ENCODE results near the gene AKT3.

AKT3 gene

DNA sequence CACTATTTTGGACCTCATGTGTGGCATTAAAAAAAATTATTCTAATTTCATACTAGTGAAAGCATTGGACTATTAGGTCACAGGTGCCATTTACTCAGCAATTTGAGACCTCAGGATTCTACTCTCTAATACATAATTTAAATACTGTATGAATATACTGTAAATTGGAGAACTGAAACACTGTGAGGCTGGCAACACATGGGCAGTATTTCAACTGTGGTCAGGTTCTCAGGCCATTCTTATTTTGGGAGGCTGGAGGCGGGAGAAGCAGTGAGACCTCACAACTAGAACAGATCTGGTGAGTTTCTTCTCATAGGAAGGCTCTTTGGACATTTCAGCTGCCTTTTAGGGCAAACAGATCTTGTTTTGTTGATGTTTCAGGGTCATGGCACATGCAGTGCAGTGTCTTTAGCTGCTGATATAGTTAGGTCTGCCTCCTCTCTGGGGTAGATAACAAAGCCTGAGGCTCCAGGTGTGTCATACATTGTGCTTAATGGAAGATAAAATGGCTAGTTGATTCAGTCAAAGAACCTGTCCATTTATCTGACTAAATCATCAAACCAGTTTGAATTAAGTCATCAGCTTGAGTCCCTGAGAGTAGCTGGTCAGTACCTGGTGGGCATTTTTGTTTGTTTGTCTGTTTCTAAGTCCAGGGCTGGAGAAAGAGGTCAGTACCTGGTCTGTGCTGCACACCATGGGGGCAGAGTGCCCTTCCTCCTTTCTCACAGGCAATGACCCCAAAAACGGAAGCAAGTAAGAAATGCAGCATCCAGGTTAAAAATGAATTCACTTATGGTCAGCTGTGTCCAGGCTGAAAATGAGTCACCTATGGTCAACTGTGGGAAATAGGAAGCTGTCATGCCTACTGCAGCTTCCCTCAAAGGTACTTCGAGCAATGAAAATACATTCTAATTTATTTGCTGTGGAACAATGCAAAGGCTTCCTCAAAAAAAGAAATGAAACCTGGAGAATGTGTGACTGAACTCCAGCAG lies 378.0 kb downstream of the AKT3 start:
- H3K4me3 ChIP-seq (replicated peaks; ENCODE audit: low read depth, low read length), result no peak overlapping the region
- peak; percentile 28 for DNase-seq (ENCODE audit: low read depth)
- TF ChIP-seq, protein P1, sequence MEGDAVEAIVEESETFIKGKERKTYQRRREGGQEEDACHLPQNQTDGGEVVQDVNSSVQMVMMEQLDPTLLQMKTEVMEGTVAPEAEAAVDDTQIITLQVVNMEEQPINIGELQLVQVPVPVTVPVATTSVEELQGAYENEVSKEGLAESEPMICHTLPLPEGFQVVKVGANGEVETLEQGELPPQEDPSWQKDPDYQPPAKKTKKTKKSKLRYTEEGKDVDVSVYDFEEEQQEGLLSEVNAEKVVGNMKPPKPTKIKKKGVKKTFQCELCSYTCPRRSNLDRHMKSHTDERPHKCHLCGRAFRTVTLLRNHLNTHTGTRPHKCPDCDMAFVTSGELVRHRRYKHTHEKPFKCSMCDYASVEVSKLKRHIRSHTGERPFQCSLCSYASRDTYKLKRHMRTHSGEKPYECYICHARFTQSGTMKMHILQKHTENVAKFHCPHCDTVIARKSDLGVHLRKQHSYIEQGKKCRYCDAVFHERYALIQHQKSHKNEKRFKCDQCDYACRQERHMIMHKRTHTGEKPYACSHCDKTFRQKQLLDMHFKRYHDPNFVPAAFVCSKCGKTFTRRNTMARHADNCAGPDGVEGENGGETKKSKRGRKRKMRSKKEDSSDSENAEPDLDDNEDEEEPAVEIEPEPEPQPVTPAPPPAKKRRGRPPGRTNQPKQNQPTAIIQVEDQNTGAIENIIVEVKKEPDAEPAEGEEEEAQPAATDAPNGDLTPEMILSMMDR (IDR thresholded peaks at IDR 0.05; ENCODE audit: low read length, missing control alignments), result no peak

DNA sequence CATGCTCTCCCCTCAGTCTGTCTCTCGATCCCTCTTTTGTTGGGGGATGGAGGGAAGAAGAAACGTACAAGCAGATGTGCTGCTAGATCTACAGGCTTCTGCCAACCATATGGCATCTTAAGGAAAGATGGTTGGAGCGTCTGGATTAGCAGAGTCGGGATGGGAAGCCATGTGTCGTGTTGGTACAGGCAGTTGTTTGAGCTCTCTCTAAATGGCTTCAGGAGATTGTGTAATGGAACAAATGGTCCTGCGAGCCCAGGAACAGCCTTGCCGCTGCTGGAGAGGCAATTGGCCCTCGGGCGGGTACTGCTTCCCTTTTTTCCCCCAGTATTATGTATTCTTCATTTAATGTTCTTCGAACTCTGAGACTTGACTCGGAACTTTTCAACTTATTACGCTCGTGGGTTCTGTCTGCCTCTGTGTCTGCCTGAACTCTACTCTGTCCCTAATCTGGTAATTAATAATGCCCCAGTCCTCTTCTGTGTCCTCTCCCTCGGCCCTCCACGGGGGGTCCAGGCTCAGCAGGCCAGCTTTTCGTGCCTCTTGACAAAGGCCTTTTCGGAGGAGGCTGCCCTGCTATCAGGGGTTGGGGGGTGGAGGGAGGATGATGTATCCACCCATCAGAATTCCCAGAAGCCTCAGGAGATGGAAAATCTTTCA lies 378.9 kb downstream of the AKT3 start:
- TF ChIP-seq, protein P1 (IDR thresholded peaks at IDR 0.05; ENCODE audit: low read length, missing control alignments), result no peak
- H3K4me3 ChIP-seq (replicated peaks; ENCODE audit: low read depth, low read length), result no peak overlapping the region

DNA sequence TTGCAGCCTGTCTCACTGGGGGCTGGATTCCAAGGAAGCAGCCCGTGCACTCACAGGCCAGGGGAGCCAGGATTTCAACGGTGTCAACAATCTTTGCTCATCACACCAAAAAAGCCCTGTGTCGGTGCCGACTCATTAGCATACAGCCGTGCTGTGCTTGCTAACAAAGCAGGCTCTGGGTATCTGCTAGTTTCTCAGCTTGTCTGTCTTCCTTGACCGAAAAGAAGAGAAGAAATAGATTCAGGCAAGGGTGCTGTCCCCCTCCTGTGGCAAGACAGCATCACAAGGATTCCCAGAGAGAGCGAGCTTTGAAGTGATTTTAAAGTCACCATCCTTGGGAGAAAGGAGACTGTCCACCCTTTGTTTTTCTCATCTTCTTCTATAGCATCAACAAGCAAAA lies 379.5 kb downstream of the AKT3 start:
- TF ChIP-seq, protein P1 (IDR thresholded peaks at IDR 0.05; ENCODE audit: low read length, missing control alignments), result no peak
- no peak for DNase-seq (ENCODE audit: low read depth)
- H3K4me3 ChIP-seq (replicated peaks; ENCODE audit: low read depth, low read length), result no peak overlapping the region

More for the DNA sequence above, 378.9 kb downstream of the AKT3 start:
- no peak for DNase-seq (ENCODE audit: low read depth)

DNA sequence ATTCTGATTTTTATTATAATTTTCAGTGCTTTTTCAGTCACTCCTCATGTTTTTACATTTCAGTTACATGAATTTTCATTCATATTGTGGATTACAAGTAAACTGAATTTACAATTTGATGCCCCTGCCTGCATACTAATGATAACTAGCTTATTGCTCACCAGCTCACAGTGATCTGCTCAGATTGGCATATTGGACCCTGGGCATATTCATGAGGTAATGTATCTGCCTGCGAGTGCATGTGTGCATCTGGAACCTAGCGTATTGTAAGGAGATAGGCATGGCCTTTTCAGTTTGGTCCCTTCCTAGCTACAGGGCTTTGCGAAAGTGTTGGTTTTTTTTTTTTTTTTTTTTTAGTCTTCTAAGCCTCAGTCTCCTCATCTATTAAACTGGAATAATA lies 380.5 kb downstream of the AKT3 start:
- no peak overlapping the region for H3K4me3 ChIP-seq (replicated peaks; ENCODE audit: low read depth, low read length)
- TF ChIP-seq, protein P1 (IDR thresholded peaks at IDR 0.05; ENCODE audit: low read length, missing control alignments), result no peak
- no peak for DNase-seq (ENCODE audit: low read depth)

DNA sequence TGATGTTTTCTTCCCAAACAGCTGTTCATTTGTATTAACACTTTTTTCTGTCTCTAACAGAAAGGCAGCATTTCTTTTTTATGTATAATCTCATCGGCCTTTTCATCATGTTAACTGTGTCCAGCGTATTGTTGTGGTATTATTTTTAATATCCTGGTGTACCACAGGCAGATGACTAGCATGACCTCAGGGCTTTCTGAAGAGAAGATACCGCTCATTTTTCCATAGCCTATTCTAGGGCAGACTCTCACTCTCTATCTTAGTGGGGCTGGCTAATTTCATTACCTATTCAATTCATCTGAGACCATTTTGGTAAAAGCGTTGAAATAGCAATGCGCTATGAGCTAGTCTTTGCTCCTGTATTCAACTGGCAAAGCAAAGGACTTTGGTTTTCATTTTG lies 384.3 kb downstream of the AKT3 start:
- H3K4me3 ChIP-seq (replicated peaks; ENCODE audit: low read depth, low read length), result no peak overlapping the region

DNA sequence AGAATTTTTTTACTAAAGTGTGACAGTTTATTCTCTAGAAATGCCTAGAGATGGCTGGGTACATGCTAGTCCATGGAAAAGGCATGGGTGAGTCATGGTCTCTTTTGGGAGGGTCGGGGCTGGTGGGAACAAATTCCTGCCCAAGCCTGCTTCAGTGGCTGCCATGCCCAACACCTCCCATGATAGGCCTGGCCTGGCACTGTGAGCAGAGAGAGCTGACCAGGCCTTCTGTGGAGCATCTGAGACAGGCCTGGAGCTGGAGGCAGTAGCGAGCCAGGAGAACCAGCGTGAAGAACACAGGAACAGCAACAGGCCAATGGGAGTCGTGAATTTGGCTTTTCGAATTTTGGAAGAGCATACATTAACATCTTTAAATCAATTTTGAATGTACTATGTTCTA lies 385.0 kb downstream of the AKT3 start:
- DNase-seq (ENCODE audit: low read depth), result no peak
- no peak overlapping the region for H3K4me3 ChIP-seq (replicated peaks; ENCODE audit: low read depth, low read length)
- TF ChIP-seq, protein P1 (IDR thresholded peaks at IDR 0.05; ENCODE audit: low read length, missing control alignments), result no peak

More for the DNA sequence above, 384.3 kb downstream of the AKT3 start:
- TF ChIP-seq, protein P1 (IDR thresholded peaks at IDR 0.05; ENCODE audit: low read length, missing control alignments), result no peak
- DNase-seq (ENCODE audit: low read depth), result no peak
